ENCODE measurements around the gene NDUFA11. TPM values are rescaled to one million over a fixed set of nuclear protein-coding genes. Genes with fewer than 3 reads are reported as not detected.
"Not testable (repeated sequence)": the region's sequence is repeated elsewhere in the genome, so short reads cannot be mapped to it uniquely, and the experiment has no call there.

The NDUFA11 gene
- total RNA-seq, 3 donors from 2014 or later (not counting 1 experiment from before 2014, with no cell fraction given), result 111 to 115 (median 113) TPM

GRCh38 chr19:5850743-5851293, 52.8 kb downstream of the NDUFA11 start:
- H3K36me3 ChIP-seq (ENCODE audit: control insufficient read depth, insufficient read depth, low read length), result no peaks in the 10 kb centered on the region
- DNase-seq, result no peak
- TF ChIP-seq CTCF (IDR thresholded peaks at IDR 0.05), result no peak
- Mint-ChIP-seq H3K4me3 (no peak overlapping the region), H3K36me3 (no peaks in the 10 kb centered on the region), H3K27ac (no peak overlapping the region), H3K4me1 (no peaks in the 10 kb centered on the region), H3K27me3 (ENCODE audit: low read depth in 2 of 2) (peaks cover 0 to 5% of the 10 kb centered on the region in 2 donors), H3K9me3 (no peaks in the 10 kb centered on the region)
- 44% methylated on average over 5 of the region's 5 CpGs for WGBS (ENCODE audit: insufficient coverage)
- intact Hi-C loops (cut with micrococcal nuclease), result no loop called here
- H3K27me3 ChIP-seq (ENCODE audit: control insufficient read depth, insufficient read depth, low read length), result no peaks in the 10 kb centered on the region
- no peaks in the 10 kb centered on the region for H3K4me1 ChIP-seq (ENCODE audit: control insufficient read depth, insufficient read depth, low read length)
- H3K27ac ChIP-seq (ENCODE audit: low read length), result no peak overlapping the region
- no peak for ATAC-seq
- H3K4me3 ChIP-seq (ENCODE audit: low read length), result no peak overlapping the region
- H3K9me3 ChIP-seq (ENCODE audit: control insufficient read depth, insufficient read depth, low read length), result no peaks in the 10 kb centered on the region

- Histone ChIP-seq H3K27me3 (ENCODE audit: control insufficient read depth, insufficient read depth, low read length) (no peaks in the 10 kb centered on the region), H3K9me3 (ENCODE audit: control insufficient read depth, insufficient read depth, low read length) (no peaks in the 10 kb centered on the region), H3K4me1 (ENCODE audit: control insufficient read depth, insufficient read depth, low read length) (no peaks in the 10 kb centered on the region), H3K4me3 (ENCODE audit: low read length) (no peak overlapping the region), H3K27ac (ENCODE audit: low read length) (no peak overlapping the region), H3K36me3 (ENCODE audit: control insufficient read depth, insufficient read depth, low read length) (no peaks in the 10 kb centered on the region)
- H3K4me3 Mint-ChIP-seq, result no peak overlapping the region
- 94% methylated on average over 6 of the region's 6 CpGs for WGBS (ENCODE audit: insufficient coverage)
- ATAC-seq (no peak), DNase-seq (no peak)
- intact Hi-C loops (cut with micrococcal nuclease), result no loop called here
- H3K27me3 Mint-ChIP-seq (ENCODE audit: low read depth in 2 of 2), result peaks cover 0 to 5% of the 10 kb centered on the region in 2 donors
- H3K4me1 Mint-ChIP-seq, result no peaks in the 10 kb centered on the region
- no peaks in the 10 kb centered on the region for H3K36me3 Mint-ChIP-seq
- no peak overlapping the region for H3K27ac Mint-ChIP-seq
- no peak for TF ChIP-seq CTCF (IDR thresholded peaks at IDR 0.05)
- no peaks in the 10 kb centered on the region for H3K9me3 Mint-ChIP-seq
Measured at GRCh38 chr19:5850189-5850588, 53.4 kb downstream of the NDUFA11 start.

DNA sequence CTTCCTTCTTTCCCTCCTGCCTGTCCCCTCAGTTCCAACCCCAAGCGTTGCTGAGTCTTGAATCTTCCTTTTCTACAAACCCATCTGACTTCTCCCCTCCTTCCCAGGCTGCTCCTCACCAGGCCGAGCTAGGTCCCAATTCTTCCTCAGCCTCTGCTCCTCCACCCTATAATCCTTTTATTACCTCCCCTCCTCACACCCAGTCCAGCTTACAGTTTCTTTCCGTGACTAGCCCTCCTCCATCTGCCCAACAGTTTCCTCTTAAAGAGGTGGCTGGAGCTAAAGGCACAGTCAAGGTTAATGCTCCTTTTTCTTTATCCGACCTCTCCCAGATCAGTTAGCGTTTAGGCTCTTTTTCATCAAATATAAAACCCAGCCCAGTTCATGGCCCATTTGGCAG, 55.0 kb downstream of the NDUFA11 start:
- H3K27me3 Mint-ChIP-seq (ENCODE audit: low read depth in 2 of 2); H3K27me3 ChIP-seq (ENCODE audit: control insufficient read depth, insufficient read depth, low read length); H3K9me3 ChIP-seq (ENCODE audit: control insufficient read depth, insufficient read depth, low read length); H3K27ac Mint-ChIP-seq; DNase-seq; H3K4me3 ChIP-seq (ENCODE audit: low read length); H3K27ac ChIP-seq (ENCODE audit: low read length); intact Hi-C loops (cut with micrococcal nuclease); H3K4me1 Mint-ChIP-seq; ATAC-seq; H3K4me3 Mint-ChIP-seq; H3K4me1 ChIP-seq (ENCODE audit: control insufficient read depth, insufficient read depth, low read length); H3K36me3 Mint-ChIP-seq; H3K36me3 ChIP-seq (ENCODE audit: control insufficient read depth, insufficient read depth, low read length); H3K9me3 Mint-ChIP-seq: not testable (repeated sequence)
- 84% methylated on average over 5 of the region's 5 CpGs for WGBS (ENCODE audit: insufficient coverage)

GRCh38 chr19:5847846-5848245, 55.7 kb downstream of the NDUFA11 start:
- 87% methylated on average over 10 of the region's 10 CpGs for WGBS (ENCODE audit: insufficient coverage)

More at GRCh38 chr19:5847846-5848245, 55.7 kb downstream of the NDUFA11 start:
- H3K27ac Mint-ChIP-seq; H3K27ac ChIP-seq (ENCODE audit: low read length); H3K36me3 ChIP-seq (ENCODE audit: control insufficient read depth, insufficient read depth, low read length); H3K4me1 ChIP-seq (ENCODE audit: control insufficient read depth, insufficient read depth, low read length); H3K4me3 Mint-ChIP-seq; H3K9me3 Mint-ChIP-seq; H3K9me3 ChIP-seq (ENCODE audit: control insufficient read depth, insufficient read depth, low read length); H3K27me3 Mint-ChIP-seq (ENCODE audit: low read depth in 2 of 2); ATAC-seq; H3K4me1 Mint-ChIP-seq; H3K4me3 ChIP-seq (ENCODE audit: low read length); intact Hi-C loops (cut with micrococcal nuclease); H3K36me3 Mint-ChIP-seq; H3K27me3 ChIP-seq (ENCODE audit: control insufficient read depth, insufficient read depth, low read length); DNase-seq: not testable (repeated sequence)

Other genes starting within 250 kb of the NDUFA11 start
- gene MICOS13, start 223.3 kb downstream of the NDUFA11 start, total RNA-seq, result 10 to 100 TPM; 17.7 to 27.7 (median 25.1) TPM
- 1 to 10 TPM; 1.1 to 3.7 (median 3.0) TPM for gene HSD11B1L, start 222.8 kb downstream of the NDUFA11 start, total RNA-seq
- gene RPL36, start 213.5 kb downstream of the NDUFA11 start, total RNA-seq, result 100 to 1,000 TPM; 363 to 505 (median 459) TPM
- 10 to 100 TPM; 50.5 to 61.8 (median 56.1) TPM for gene LONP1, start 183.6 kb downstream of the NDUFA11 start, total RNA-seq
- gene CATSPERD, start 183.2 kb downstream of the NDUFA11 start, total RNA-seq, result not detected
- 1 to 10 TPM; 2.4 to 5.4 (median 4.2) TPM for gene PRR22, start 119.0 kb downstream of the NDUFA11 start, total RNA-seq
- 100 to 1,000 TPM; 116 to 140 (median 128) TPM for gene DUS3L, start 112.6 kb downstream of the NDUFA11 start, total RNA-seq
- under 1 TPM in 2 of 3 donors, not detected in 1; 0.33 to 0.34 TPM for gene NRTN, start 98.7 kb downstream of the NDUFA11 start, total RNA-seq
- gene FUT6, start 64.1 kb downstream of the NDUFA11 start, total RNA-seq, result under 1 TPM in 1 of 3 donors, not detected in 2; 0.34 TPM
- gene FUT3, start 52.3 kb downstream of the NDUFA11 start, total RNA-seq, result not detected
- gene FUT5, start 33.2 kb downstream of the NDUFA11 start, total RNA-seq, result 1 to 10 TPM; 1.2 to 3.9 (median 2.3) TPM
- gene VMAC, start 1.1 kb upstream of the NDUFA11 start, total RNA-seq, result 10 to 100 TPM; 21.1 to 26.3 (median 24.2) TPM
- 10 to 100 TPM; 34.0 to 41.6 (median 38.3) TPM for gene CAPS, start 10.5 kb upstream of the NDUFA11 start, total RNA-seq
- 10 to 100 TPM; 73.9 to 95.2 (median 89.7) TPM for gene RANBP3, start 74.3 kb upstream of the NDUFA11 start, total RNA-seq
- 1 to 10 TPM; 2.4 to 4.6 (median 4.1) TPM for gene RFX2, start 206.7 kb upstream of the NDUFA11 start, total RNA-seq
- not detected for gene ACSBG2, start 231.9 kb upstream of the NDUFA11 start, total RNA-seq